HepG2 (cell line): ENCODE data around the gene PTPN14.

ENCODE experiments used
- ATF3 ChIP-seq: sonication (generic); formaldehyde crosslinking; IDR thresholded peaks from 2 replicates; pipeline ENCODE4 v1.4.0; 2020; ENCODE audit warnings: missing genetic modification reagents
- CTCF ChIP-seq: sonication (generic); formaldehyde crosslinking; IDR thresholded peaks from 2 replicates; pipeline ENCODE4 v1.5.0; 2020; ENCODE audit warnings: mild to moderate bottlenecking, missing genetic modification reagents, moderate library complexity
- DDIT3 ChIP-seq: sonication (generic); formaldehyde crosslinking; IDR thresholded peaks from 2 replicates; pipeline ENCODE4 v1.4.0; 2020; ENCODE audit warnings: mild to moderate bottlenecking, missing genetic modification reagents
- EZH2 ChIP-seq: conservative IDR thresholded peaks from 2 replicates; pipeline ENCODE4 v1.6.1; 2012; ENCODE audit warnings: mild to moderate bottlenecking, low read depth, low read length, moderate library complexity
- KAT8 ChIP-seq: IDR thresholded peaks from 2 replicates; pipeline ENCODE4 v1.6.1; 2016; ENCODE audit warnings: missing genetic modification reagents, missing compliant biosample characterization
- NFIC ChIP-seq: IDR thresholded peaks from 2 replicates; pipeline ENCODE4 v1.6.1; 2012; ENCODE audit warnings: mild to moderate bottlenecking, low read length, inconsistent platforms
- SMC3 ChIP-seq: IDR thresholded peaks from 2 replicates; pipeline ENCODE4 v1.6.1; 2011; ENCODE audit warnings: low read length, improper control_type of control experiment
- TBP ChIP-seq: sonication (generic); formaldehyde crosslinking; IDR thresholded peaks from 2 replicates; pipeline ENCODE4 v1.5.0; 2020; ENCODE audit warnings: missing genetic modification reagents
- TGIF2 ChIP-seq: IDR thresholded peaks from 2 replicates; pipeline ENCODE4 v1.6.1; 2016; ENCODE audit warnings: control low read depth, missing compliant biosample characterization
- ZFP62 ChIP-seq: sonication (generic); formaldehyde crosslinking; IDR thresholded peaks from 2 replicates; pipeline ENCODE4 v1.4.0; 2020; ENCODE audit warnings: missing genetic modification reagents
- ZNF260 ChIP-seq: sonication (generic); formaldehyde crosslinking; IDR thresholded peaks from 2 replicates; pipeline ENCODE4 v1.4.0; 2020; ENCODE audit warnings: missing genetic modification reagents, low read depth, mild to moderate bottlenecking, borderline replicate concordance
- ZNF282 ChIP-seq: fragments of 450-650 bp; IDR thresholded peaks from 2 replicates; pipeline ENCODE4 v1.6.1; 2018; ENCODE audit not compliant: partially characterized antibody
- ZNF746 ChIP-seq: sonication (generic); formaldehyde crosslinking; IDR thresholded peaks from 2 replicates; pipeline ENCODE4 v1.8.0; 2022; ENCODE audit warnings: mild to moderate bottlenecking, missing genetic modification reagents
- ZNF891 ChIP-seq: sonication (generic); formaldehyde crosslinking; IDR thresholded peaks from 2 replicates; pipeline ENCODE4 v1.5.0; 2020; ENCODE audit warnings: mild to moderate bottlenecking, missing genetic modification reagents

- no peak for TF ChIP-seq ZNF260 (CRISPR knock-in tag)
- no peak for TF ChIP-seq NFIC
- TF ChIP-seq CTCF (CRISPR knock-in tag): no peak
- no peak for TF ChIP-seq ZNF282
- no peak for TF ChIP-seq ZNF746 (CRISPR knock-in tag)
- no peak for TF ChIP-seq SMC3
- TF ChIP-seq KAT8 (CRISPR knock-in tag): no peak
- no peak for TF ChIP-seq ATF3
- TF ChIP-seq DDIT3 (CRISPR knock-in tag): no peak
- TF ChIP-seq TGIF2 (CRISPR knock-in tag): no peak
- TF ChIP-seq TBP (CRISPR knock-in tag): no peak
- TF ChIP-seq EZH2: no peak
- TF ChIP-seq ZFP62: no peak
- TF ChIP-seq ZNF891: no peak
Measured at GRCh38 chr1:214420341-214420740, 131.1 kb downstream of the PTPN14 start.
